Keratinocyte (primary cell): ENCODE results near the gene MID1. TPM values are rescaled to one million over a fixed set of nuclear protein-coding genes. Genes with fewer than 3 reads are reported as not detected.

Experiments used
- DNase-seq: peaks from one replicate; pipeline ENCODE4 v3.0.0-alpha.2; 2011; ENCODE audit warnings: low read depth, missing footprints, low spot score
- FAIRE-seq: peaks from 2 replicates; lab custom pipeline; 2011; peaks lifted over from hg19 to GRCh38; lab: Jason Lieb, UNC
- H2AFZ ChIP-seq: 2 replicates; pipeline ENCODE4 v1.6.0; 2012; ENCODE audit warnings: low read length, control low read depth, inconsistent platforms; ENCODE audit not compliant: control insufficient read depth
- H3K27ac ChIP-seq: 2 replicates; pipeline ENCODE4 v1.5.1; 2011; ENCODE audit warnings: low read length; ENCODE audit not compliant: control insufficient read depth, insufficient read depth
- H3K27me3 ChIP-seq: 3 replicates; pipeline ENCODE4 v1.6.0; 2011; ENCODE audit warnings: low read length; ENCODE audit not compliant: control insufficient read depth, insufficient read depth; ENCODE audit errors: extremely low read depth
- H3K36me3 ChIP-seq, 2 experiments: 2 replicates in 1 of 2; 3 replicates in 1 of 2; pipeline ENCODE4 v1.5.1; 2011; ENCODE audit warnings: low read length in 2 of 2, mild to moderate bottlenecking in 1 of 2; ENCODE audit not compliant: control insufficient read depth in 2 of 2, insufficient read depth in 2 of 2; ENCODE audit errors: extremely low read depth in 1 of 2
- H3K4me1 ChIP-seq: 3 replicates; pipeline ENCODE4 v1.5.1; 2011; ENCODE audit warnings: low read length; ENCODE audit not compliant: control insufficient read depth, insufficient read depth; ENCODE audit errors: extremely low read depth
- H3K4me2 ChIP-seq: 3 replicates; pipeline ENCODE4 v1.6.0; 2011; ENCODE audit warnings: low read depth, low read length; ENCODE audit not compliant: control insufficient read depth, insufficient read depth; ENCODE audit errors: extremely low read depth
- H3K4me3 ChIP-seq, 3 experiments: fragments of 200-600 bp in 1 of 3; sonication (generic) in 1 of 3; 2 replicates in 2 of 3; 3 replicates in 1 of 3; pipeline ENCODE4 v1.5.1; 2011 to 2016; ENCODE audit warnings: low read length in 3 of 3, mild to moderate bottlenecking in 3 of 3, control low read depth in 2 of 3, inconsistent platforms in 1 of 3, low read depth in 1 of 3, mixed read lengths in 1 of 3, mixed run types in 1 of 3, moderate library complexity in 1 of 3; ENCODE audit not compliant: control insufficient read depth in 2 of 3, insufficient read depth in 2 of 3; ENCODE audit errors: extremely low read depth in 1 of 3
- H3K79me2 ChIP-seq: 2 replicates; pipeline ENCODE4 v1.6.0; 2012; ENCODE audit warnings: low read length; ENCODE audit not compliant: control insufficient read depth, insufficient read depth
- H3K9ac ChIP-seq: 3 replicates; pipeline ENCODE4 v1.6.0; 2011; ENCODE audit warnings: low read length; ENCODE audit not compliant: control insufficient read depth, insufficient read depth; ENCODE audit errors: extremely low read depth
- H3K9me1 ChIP-seq: 3 replicates; pipeline ENCODE4 v1.6.0; 2011; ENCODE audit warnings: low read length; ENCODE audit not compliant: control insufficient read depth, insufficient read depth; ENCODE audit errors: extremely low read depth
- H3K9me3 ChIP-seq: 2 replicates; pipeline ENCODE4 v1.5.1; 2012; ENCODE audit warnings: low read depth, low read length; ENCODE audit not compliant: control insufficient read depth
- H4K20me1 ChIP-seq: 3 replicates; pipeline ENCODE4 v1.6.0; 2011; ENCODE audit warnings: low read length; ENCODE audit not compliant: control insufficient read depth, insufficient read depth; ENCODE audit errors: extremely low read depth
- EZH2 ChIP-seq: IDR thresholded peaks from one replicate; pipeline ENCODE4 v1.6.1; 2012; ENCODE audit warnings: inconsistent platforms, mild to moderate bottlenecking, low read length, moderate library complexity
- dilution Hi-C: fragments of 300-500 bp; cut with MboI; formaldehyde crosslinking; loops from one replicate; pipeline ENCODE4 v1.7.0; 2020; ENCODE audit warnings: low sequenced_read_pairs; ENCODE audit not compliant: extremely low pct_ligation_motif_present
- polyA plus RNA-seq, 5 experiments: library from polyadenylated mRNA; depleted of rRNA in 3 of 5; stranded (reverse) in 3 of 5; stranded (forward) in 1 of 5; unstranded in 1 of 5; fragments of >200 nt; gene quantifications; 1 replicate in 1 of 5; 2 replicates in 3 of 5; 3 replicates in 1 of 5; pipeline versions ENCODE4 v1.2.1 to v1.2.3, GENCODE V29; 2011 to 2012; ENCODE audit warnings: missing spikeins in 2 of 5, low read depth in 1 of 5, low replicate concordance in 1 of 5
- TF ChIP-seq, protein P1 (sequence below), 3 experiments: IDR thresholded peaks in 1 of 3; conservative IDR thresholded peaks in 1 of 3; optimal IDR thresholded peaks in 1 of 3; 2 replicates in 2 of 3; 3 replicates in 1 of 3; pipeline versions ENCODE3 to v1.5.1; 2011; ENCODE audit warnings: low read length in 3 of 3, mild to moderate bottlenecking in 3 of 3, moderate library complexity in 2 of 3, control low read depth in 1 of 3, inconsistent platforms in 1 of 3; ENCODE audit not compliant: insufficient read depth in 2 of 3; ENCODE audit errors: extremely low read depth in 1 of 3

The MID1 gene
- polyA plus RNA-seq, 1 donor (not counting 4 experiments of a cell fraction or from before 2014, with no cell fraction given) = 9.2 TPM

DNA sequence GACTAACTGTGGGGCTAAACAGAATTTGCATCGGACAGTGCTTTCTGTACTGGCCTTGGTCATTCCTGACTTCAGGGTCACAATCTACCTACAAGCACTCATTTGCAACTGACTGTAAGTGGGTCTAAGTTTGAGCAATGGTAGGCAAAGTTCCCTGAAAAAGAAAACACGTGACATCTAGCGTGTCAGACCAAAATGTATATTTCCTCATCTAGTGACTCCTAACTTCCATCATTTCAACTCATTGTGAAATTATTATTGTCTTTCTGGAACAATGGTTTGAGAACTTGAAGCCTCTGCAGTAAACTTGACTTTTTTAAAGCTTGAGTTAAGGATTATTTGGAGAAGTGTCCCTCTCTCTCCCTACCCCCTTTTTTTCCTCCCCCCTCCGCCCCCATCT is 113.6 kb downstream of the MID1 start:
- Histone ChIP-seq H3K27ac (no peak overlapping the region), H3K4me2 (no peak overlapping the region), H3K4me1 (no peaks in the 10 kb centered on the region), H2AFZ (no peak overlapping the region), H3K9me1 (no peaks in the 10 kb centered on the region), H3K4me3 (no peak overlapping the region), H3K27me3 (no peaks in the 10 kb centered on the region), H3K36me3 (no peaks in the 10 kb centered on the region), H3K9ac (no peak overlapping the region), H3K79me2 (no peaks in the 10 kb centered on the region), H3K9me3 (no peaks in the 10 kb centered on the region), H4K20me1 (no peaks in the 10 kb centered on the region)
- TF ChIP-seq, protein P1, sequence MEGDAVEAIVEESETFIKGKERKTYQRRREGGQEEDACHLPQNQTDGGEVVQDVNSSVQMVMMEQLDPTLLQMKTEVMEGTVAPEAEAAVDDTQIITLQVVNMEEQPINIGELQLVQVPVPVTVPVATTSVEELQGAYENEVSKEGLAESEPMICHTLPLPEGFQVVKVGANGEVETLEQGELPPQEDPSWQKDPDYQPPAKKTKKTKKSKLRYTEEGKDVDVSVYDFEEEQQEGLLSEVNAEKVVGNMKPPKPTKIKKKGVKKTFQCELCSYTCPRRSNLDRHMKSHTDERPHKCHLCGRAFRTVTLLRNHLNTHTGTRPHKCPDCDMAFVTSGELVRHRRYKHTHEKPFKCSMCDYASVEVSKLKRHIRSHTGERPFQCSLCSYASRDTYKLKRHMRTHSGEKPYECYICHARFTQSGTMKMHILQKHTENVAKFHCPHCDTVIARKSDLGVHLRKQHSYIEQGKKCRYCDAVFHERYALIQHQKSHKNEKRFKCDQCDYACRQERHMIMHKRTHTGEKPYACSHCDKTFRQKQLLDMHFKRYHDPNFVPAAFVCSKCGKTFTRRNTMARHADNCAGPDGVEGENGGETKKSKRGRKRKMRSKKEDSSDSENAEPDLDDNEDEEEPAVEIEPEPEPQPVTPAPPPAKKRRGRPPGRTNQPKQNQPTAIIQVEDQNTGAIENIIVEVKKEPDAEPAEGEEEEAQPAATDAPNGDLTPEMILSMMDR (optimal IDR thresholded peaks at IDR 0.05 in 1 of 3, IDR thresholded peaks at IDR 0.05 in 1 of 3, conservative IDR thresholded peaks at IDR 0.05 in 1 of 3; ENCODE audit: extremely low read depth in 1 of 3, insufficient read depth in 2 of 3, low read length in 3 of 3) = no peak
- no peak for TF ChIP-seq EZH2
- DNase-seq = no peak
- dilution Hi-C loops = no loop called here
- FAIRE-seq = no peak

DNA sequence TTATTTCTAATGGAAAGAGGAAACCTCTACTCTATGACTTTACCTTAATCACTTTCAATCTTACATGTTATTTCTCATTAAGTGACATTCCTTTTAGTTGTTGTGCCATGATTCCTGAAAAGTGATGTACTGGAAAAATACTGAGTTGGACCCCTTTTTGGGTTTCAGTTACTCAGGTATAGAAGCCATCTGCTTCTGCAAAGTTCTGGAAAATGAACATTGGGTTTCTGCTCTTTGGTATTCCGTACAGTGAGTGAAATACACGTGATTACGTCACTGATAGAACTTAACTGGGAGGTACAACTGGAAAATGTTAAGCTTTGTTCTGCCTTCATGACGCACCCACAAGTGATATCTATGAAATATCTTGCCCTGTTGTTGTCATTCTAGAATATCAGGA is 114.7 kb downstream of the MID1 start:
- Histone ChIP-seq H3K4me2 (no peak overlapping the region), H3K27ac (no peak overlapping the region), H3K79me2 (no peaks in the 10 kb centered on the region), H3K27me3 (no peaks in the 10 kb centered on the region), H2AFZ (no peak overlapping the region), H3K9me1 (no peaks in the 10 kb centered on the region), H3K4me3 (no peak overlapping the region), H4K20me1 (no peaks in the 10 kb centered on the region), H3K9ac (no peak overlapping the region), H3K36me3 (no peaks in the 10 kb centered on the region), H3K9me3 (no peaks in the 10 kb centered on the region), H3K4me1 (no peaks in the 10 kb centered on the region)
- TF ChIP-seq EZH2 = no peak
- TF ChIP-seq, protein P1 (optimal IDR thresholded peaks at IDR 0.05 in 1 of 3, IDR thresholded peaks at IDR 0.05 in 1 of 3, conservative IDR thresholded peaks at IDR 0.05 in 1 of 3; ENCODE audit: extremely low read depth in 1 of 3, insufficient read depth in 2 of 3, low read length in 3 of 3) = no peak
- FAIRE-seq = no peak
- dilution Hi-C loops = no loop called here
- no peak for DNase-seq
